ENCODE measurements around the gene KCNK15.

The KCNK15 gene

GRCh38 chr20:44720997-44721784 lies 24.5 kb upstream of the KCNK15 start:
- Histone ChIP-seq H4K20me1 (ENCODE audit: insufficient read depth, low read length) (no peaks in the 10 kb centered on the region), H3K79me2 (ENCODE audit: low read length) (no peaks in the 10 kb centered on the region), H3K4me3 (ENCODE audit: low read length) (no peak overlapping the region), H3K9me3 (ENCODE audit: insufficient read depth, low read length) (no peaks in the 10 kb centered on the region), H3K27ac (ENCODE audit: low read length) (no peak overlapping the region), H3K4me2 (ENCODE audit: low read length) (no peak overlapping the region), H3K9ac (ENCODE audit: low read length) (no peak overlapping the region), H3K36me3 (replicated peaks; ENCODE audit: low read depth, low read length) (no peaks in the 10 kb centered on the region), H3K4me1 (ENCODE audit: low read length) (peaks cover 6% of the 10 kb centered on the region), H3K27me3 (ENCODE audit: low read depth, low read length) (no peaks in the 10 kb centered on the region), H2AFZ (ENCODE audit: low read depth, low read length) (no peak overlapping the region)
- TF ChIP-seq CTCF (IDR thresholded peaks at IDR 0.05; ENCODE audit: low read depth, low read length) (no peak), EZH2phosphoT487 (IDR thresholded peaks at IDR 0.05; ENCODE audit: low read depth) (no peak)

- Histone ChIP-seq H3K27ac (ENCODE audit: low read length) (no peak overlapping the region), H3K27me3 (ENCODE audit: low read depth, low read length) (no peaks in the 10 kb centered on the region), H3K9me3 (ENCODE audit: insufficient read depth, low read length) (no peaks in the 10 kb centered on the region), H3K9ac (ENCODE audit: low read length) (no peak overlapping the region), H3K36me3 (replicated peaks; ENCODE audit: low read depth, low read length) (no peaks in the 10 kb centered on the region), H3K4me2 (ENCODE audit: low read length) (no peak overlapping the region), H3K4me1 (ENCODE audit: low read length) (peaks cover 6% of the 10 kb centered on the region), H3K79me2 (ENCODE audit: low read length) (no peaks in the 10 kb centered on the region), H4K20me1 (ENCODE audit: insufficient read depth, low read length) (no peaks in the 10 kb centered on the region), H2AFZ (ENCODE audit: low read depth, low read length) (no peak overlapping the region), H3K4me3 (ENCODE audit: low read length) (no peak overlapping the region)
- TF ChIP-seq EZH2phosphoT487 (IDR thresholded peaks at IDR 0.05; ENCODE audit: low read depth) (no peak), CTCF (IDR thresholded peaks at IDR 0.05; ENCODE audit: low read depth, low read length) (no peak)
These were observed 23.9 kb upstream of the KCNK15 start for GRCh38 chr20:44721785-44722054.

- no peak overlapping the region for H3K27ac ChIP-seq (ENCODE audit: low read length)
These were observed 22.7 kb upstream of the KCNK15 start for GRCh38 chr20:44722990-44723389.

GRCh38 chr20:44723391-44723790 lies 22.3 kb upstream of the KCNK15 start:
- no peak for TF ChIP-seq EZH2phosphoT487 (IDR thresholded peaks at IDR 0.05; ENCODE audit: low read depth)
- TF ChIP-seq CTCF (IDR thresholded peaks at IDR 0.05; ENCODE audit: low read depth, low read length) = no peak
- Histone ChIP-seq H3K79me2 (ENCODE audit: low read length) (no peaks in the 10 kb centered on the region), H3K4me2 (ENCODE audit: low read length) (no peak overlapping the region), H3K36me3 (replicated peaks; ENCODE audit: low read depth, low read length) (no peaks in the 10 kb centered on the region), H4K20me1 (ENCODE audit: insufficient read depth, low read length) (no peaks in the 10 kb centered on the region), H3K27ac (ENCODE audit: low read length) (no peak overlapping the region), H3K4me1 (ENCODE audit: low read length) (peaks cover 6% of the 10 kb centered on the region), H3K4me3 (ENCODE audit: low read length) (no peak overlapping the region), H2AFZ (ENCODE audit: low read depth, low read length) (no peak overlapping the region), H3K27me3 (ENCODE audit: low read depth, low read length) (no peaks in the 10 kb centered on the region), H3K9me3 (ENCODE audit: insufficient read depth, low read length) (no peaks in the 10 kb centered on the region), H3K9ac (ENCODE audit: low read length) (no peak overlapping the region)

More at GRCh38 chr20:44722990-44723389, 22.7 kb upstream of the KCNK15 start:
- Histone ChIP-seq H3K4me3 (ENCODE audit: low read length) (no peak overlapping the region), H3K9me3 (ENCODE audit: insufficient read depth, low read length) (no peaks in the 10 kb centered on the region), H3K4me1 (ENCODE audit: low read length) (peaks cover 6% of the 10 kb centered on the region), H3K36me3 (replicated peaks; ENCODE audit: low read depth, low read length) (no peaks in the 10 kb centered on the region), H2AFZ (ENCODE audit: low read depth, low read length) (no peak overlapping the region), H4K20me1 (ENCODE audit: insufficient read depth, low read length) (no peaks in the 10 kb centered on the region), H3K9ac (ENCODE audit: low read length) (no peak overlapping the region), H3K79me2 (ENCODE audit: low read length) (no peaks in the 10 kb centered on the region), H3K4me2 (ENCODE audit: low read length) (no peak overlapping the region), H3K27me3 (ENCODE audit: low read depth, low read length) (no peaks in the 10 kb centered on the region)
- TF ChIP-seq CTCF (IDR thresholded peaks at IDR 0.05; ENCODE audit: low read depth, low read length) (no peak), EZH2phosphoT487 (IDR thresholded peaks at IDR 0.05; ENCODE audit: low read depth) (no peak)

All from OCI-LY3 (cell line).